Right lobe of liver (tissue), 6 donors: Measurements from ENCODE around the gene CKM. TPM values are rescaled to one million over a fixed set of nuclear protein-coding genes. Genes with fewer than 3 reads are reported as not detected.
A peak's percentile ranks its signal among the peaks of the same experiment; 100 is the strongest.

Experiments used
- ATAC-seq, 4 donors: fragments of 200-7000 bp; cut with Tn5 transposase; one replicate each; pipeline ENCODE4 v1.9.1; 2020; ENCODE audit warnings: mild to moderate bottlenecking in 4 of 4, moderate library complexity in 4 of 4
- DNase-seq, 3 donors: peaks; one replicate each; pipeline ENCODE4 v3.0.0-alpha.2; 2020
- H3K27ac ChIP-seq, 3 donors: fragments of 200-600 bp; one replicate each; pipeline ENCODE4 v1.8.0; 2022
- H3K27me3 ChIP-seq, 2 donors: fragments of 200-600 bp; one replicate each; pipeline ENCODE4 v1.8.0; 2022
- H3K36me3 ChIP-seq, 4 donors: fragments of 200-600 bp; sonication (generic) in 1 of 4; one replicate each; pipeline versions ENCODE4 v1.5.1 to v1.8.0; 2017 to 2022; ENCODE audit warnings: control low read depth in 1 of 4
- H3K4me1 ChIP-seq, 4 donors: fragments of 200-600 bp; sonication (generic) in 1 of 4; one replicate each; pipeline versions ENCODE4 v1.5.1 to v1.8.0; 2017 to 2022; ENCODE audit warnings: control low read depth in 1 of 4
- H3K4me3 ChIP-seq, 3 donors: fragments of 200-600 bp; one replicate each; pipeline ENCODE4 v1.8.0; 2022
- H3K9me3 ChIP-seq, 4 donors: fragments of 200-600 bp; sonication (generic) in 1 of 4; one replicate each; pipeline versions ENCODE4 v1.5.1 to v1.8.0; 2017 to 2022; ENCODE audit warnings: control low read depth in 1 of 4
- POLR2A ChIP-seq: fragments of 450-650 bp; IDR thresholded peaks from one replicate; pipeline ENCODE4 v1.6.1; 2017; ENCODE audit warnings: antibody characterized with exemption, mild to moderate bottlenecking
- WGBS: methylation state at CpG from one replicate; pipeline ENCODE4 v1.1.6; 2018; ENCODE audit warnings: low coverage, low lambda C conversion rate; ENCODE audit not compliant: insufficient coverage; ENCODE audit errors: missing lambda C conversion rate; 5-methylcytosine and 5-hydroxymethylcytosine counted together
- intact Hi-C, 2 donors: fragments of 100-400 bp; cut with DNase I; formaldehyde crosslinking; loops; one replicate each; pipeline versions ENCODE4 v1.11.2 to v1.14.1; 2022
- total RNA-seq, 6 experiments: library from RNA; depleted of rRNA in 2 of 6; stranded (reverse); fragments of >200 nt in 2 of 6; fragmentation: NEBNext Ultra II Directional in 3 of 6; extraction: Animal tissue kit (Norgen Biotek cat#: 25700) in 3 of 6; gene quantifications; one replicate each; pipeline versions ENCODE4 v1.1.0 to v1.2.4, GENCODE V29; 2016 to 2023
- TF ChIP-seq, protein P1 (sequence below), 4 donors: fragments of 200-600 bp in 3 of 4; fragments of 450-650 bp in 1 of 4; IDR thresholded peaks; one replicate each; pipeline versions ENCODE4 v1.5.1 to v1.8.0; 2016 to 2022; ENCODE audit warnings: antibody characterized with exemption in 4 of 4, mild to moderate bottlenecking in 2 of 4
- donor health status: DM: no; HTN: yes; CAD: no.
- donor health status: DM: no; HTN: no; CAD: no.
- donor health status: DM: no; HTN: no; CAD: no.
- donor health status: DM: no; HTN: yes; CAD: no.
- donor health status: DM: no; HTN: yes; CAD: no.

CKM gene
- total RNA-seq, 6 experiments from 2014 or later: 0.42 to 25.6 (median 1.1) TPM; not detected in 1

DNA sequence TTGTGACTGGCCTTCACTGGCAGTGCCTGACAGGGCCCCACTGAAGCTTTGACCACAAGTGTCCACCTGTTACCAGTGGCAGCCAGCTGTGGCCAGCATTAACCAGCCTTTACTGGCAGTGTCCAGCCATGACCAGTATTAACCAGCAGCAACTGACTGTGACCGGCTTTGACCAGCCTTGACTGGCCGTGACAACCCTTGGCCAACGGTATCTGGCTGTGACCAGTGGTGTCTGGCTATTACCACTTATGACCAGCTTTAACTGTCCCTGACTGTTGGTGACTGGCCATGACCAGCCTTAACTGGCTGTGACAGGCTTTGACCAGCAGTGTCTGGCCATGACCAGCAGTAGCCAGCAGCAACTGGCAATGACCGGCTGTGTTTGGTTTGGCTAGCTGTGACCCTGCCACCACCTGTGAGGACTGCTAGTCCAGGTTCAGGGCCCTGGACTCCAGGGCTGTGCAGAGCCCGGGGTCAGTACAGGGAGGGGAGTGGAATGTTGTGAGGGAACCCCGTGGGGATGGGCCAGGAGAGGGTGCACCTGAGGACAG lies 32.2 kb downstream of the CKM start:
- ATAC-seq (peak; percentile 68 to 88 (median 80)), DNase-seq (peak; percentile 75 to 94 (median 93))
- no peak for TF ChIP-seq POLR2A
- TF ChIP-seq, protein P1, sequence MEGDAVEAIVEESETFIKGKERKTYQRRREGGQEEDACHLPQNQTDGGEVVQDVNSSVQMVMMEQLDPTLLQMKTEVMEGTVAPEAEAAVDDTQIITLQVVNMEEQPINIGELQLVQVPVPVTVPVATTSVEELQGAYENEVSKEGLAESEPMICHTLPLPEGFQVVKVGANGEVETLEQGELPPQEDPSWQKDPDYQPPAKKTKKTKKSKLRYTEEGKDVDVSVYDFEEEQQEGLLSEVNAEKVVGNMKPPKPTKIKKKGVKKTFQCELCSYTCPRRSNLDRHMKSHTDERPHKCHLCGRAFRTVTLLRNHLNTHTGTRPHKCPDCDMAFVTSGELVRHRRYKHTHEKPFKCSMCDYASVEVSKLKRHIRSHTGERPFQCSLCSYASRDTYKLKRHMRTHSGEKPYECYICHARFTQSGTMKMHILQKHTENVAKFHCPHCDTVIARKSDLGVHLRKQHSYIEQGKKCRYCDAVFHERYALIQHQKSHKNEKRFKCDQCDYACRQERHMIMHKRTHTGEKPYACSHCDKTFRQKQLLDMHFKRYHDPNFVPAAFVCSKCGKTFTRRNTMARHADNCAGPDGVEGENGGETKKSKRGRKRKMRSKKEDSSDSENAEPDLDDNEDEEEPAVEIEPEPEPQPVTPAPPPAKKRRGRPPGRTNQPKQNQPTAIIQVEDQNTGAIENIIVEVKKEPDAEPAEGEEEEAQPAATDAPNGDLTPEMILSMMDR (IDR thresholded peaks at IDR 0.05): no peak
- Histone ChIP-seq H3K27me3 (no peaks in the 10 kb centered on the region), H3K9me3 (no peaks in the 10 kb centered on the region), H3K27ac (peak overlapping the region; percentile 88 to 99 (median 98)), H3K4me3 (no peak overlapping the region), H3K4me1 (peaks cover 0 to 69% (median 33%) of the 10 kb centered on the region in 4 donors), H3K36me3 (no peaks in the 10 kb centered on the region)
- WGBS: 31% methylated on average over 3 of the region's 6 CpGs
- intact Hi-C loops: no loop called here

DNA sequence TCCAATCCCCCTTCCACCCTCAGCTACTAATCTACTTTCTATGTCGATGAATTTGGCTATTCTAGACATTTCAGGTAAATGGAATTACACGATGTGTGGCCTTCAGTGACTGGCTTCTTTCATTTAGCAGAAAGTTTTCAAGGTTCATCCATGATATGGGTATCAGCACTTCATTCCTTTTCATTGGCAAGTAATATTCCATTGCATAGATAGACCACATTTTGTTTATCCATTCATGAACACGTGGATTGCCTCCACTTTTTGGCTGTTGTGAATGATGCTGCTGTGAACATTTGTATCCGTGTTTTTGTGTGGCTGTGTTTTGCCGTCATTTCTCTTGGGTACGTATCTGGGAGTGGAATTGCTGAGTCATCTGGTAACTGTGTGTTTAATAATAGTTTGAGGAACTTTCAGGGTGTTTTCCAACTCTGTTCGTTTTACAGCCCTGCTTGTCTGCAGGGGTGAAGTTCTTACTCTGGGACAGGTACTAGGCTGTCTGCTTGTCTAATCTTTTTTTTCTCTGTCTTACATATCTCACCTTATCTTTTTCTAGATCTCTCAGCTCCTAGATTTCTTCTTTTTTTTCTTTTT lies 39.1 kb downstream of the CKM start:
- Histone ChIP-seq H3K27ac (peak overlapping the region in 1 of 3 donors; percentile 62), H3K4me1 (peaks cover 0 to 31% (median 15%) of the 10 kb centered on the region in 4 donors), H3K36me3 (peaks cover 0 to 3% (median 0%) of the 10 kb centered on the region in 4 donors), H3K27me3 (no peaks in the 10 kb centered on the region), H3K4me3 (no peak overlapping the region), H3K9me3 (no peaks in the 10 kb centered on the region)
- intact Hi-C loops: no loop called here
- TF ChIP-seq, protein P1 (IDR thresholded peaks at IDR 0.05): no peak
- TF ChIP-seq POLR2A: no peak
- 62% methylated on average over 7 of the region's 7 CpGs for WGBS
- ATAC-seq (no peak), DNase-seq (no peak)

DNA sequence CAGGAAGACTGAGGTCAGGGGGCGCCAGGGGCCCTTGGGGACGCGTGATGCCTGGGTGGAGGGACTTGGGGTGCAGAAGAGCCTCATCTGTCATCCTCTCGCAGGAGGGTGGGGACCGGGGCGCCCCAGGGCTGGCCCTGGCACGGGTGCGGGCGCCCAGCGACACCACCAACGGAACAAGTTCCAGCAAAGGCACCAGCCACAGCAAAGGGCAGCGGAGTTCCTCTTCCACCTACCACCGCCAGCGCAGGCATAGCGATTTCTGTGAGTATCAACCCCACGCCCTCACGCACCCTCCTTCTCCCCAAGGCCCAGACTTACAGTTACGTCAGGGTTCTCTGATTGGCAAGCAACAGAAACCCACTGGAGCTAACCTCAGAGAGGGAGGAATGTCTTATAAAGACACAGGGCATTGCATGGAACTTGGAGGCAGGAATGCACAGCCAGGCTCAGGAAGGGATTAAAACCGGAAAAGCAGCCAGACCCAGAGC lies 42.2 kb downstream of the CKM start:
- no peak for DNase-seq
- Histone ChIP-seq H3K4me3 (no peak overlapping the region), H3K4me1 (peaks cover 0 to 23% (median 11%) of the 10 kb centered on the region in 4 donors), H3K9me3 (no peaks in the 10 kb centered on the region), H3K27ac (peak overlapping the region; percentile 72 to 85 (median 80)), H3K27me3 (no peaks in the 10 kb centered on the region), H3K36me3 (peaks cover 0 to 4% (median 0%) of the 10 kb centered on the region in 4 donors)
- TF ChIP-seq POLR2A: peak; percentile 9
- TF ChIP-seq, protein P1 (IDR thresholded peaks at IDR 0.05): no peak
- ATAC-seq: peak; percentile 19 to 61 (median 44)
- 27% methylated on average over 2 of the region's 19 CpGs for WGBS
- intact Hi-C loops: no loop called here

DNA sequence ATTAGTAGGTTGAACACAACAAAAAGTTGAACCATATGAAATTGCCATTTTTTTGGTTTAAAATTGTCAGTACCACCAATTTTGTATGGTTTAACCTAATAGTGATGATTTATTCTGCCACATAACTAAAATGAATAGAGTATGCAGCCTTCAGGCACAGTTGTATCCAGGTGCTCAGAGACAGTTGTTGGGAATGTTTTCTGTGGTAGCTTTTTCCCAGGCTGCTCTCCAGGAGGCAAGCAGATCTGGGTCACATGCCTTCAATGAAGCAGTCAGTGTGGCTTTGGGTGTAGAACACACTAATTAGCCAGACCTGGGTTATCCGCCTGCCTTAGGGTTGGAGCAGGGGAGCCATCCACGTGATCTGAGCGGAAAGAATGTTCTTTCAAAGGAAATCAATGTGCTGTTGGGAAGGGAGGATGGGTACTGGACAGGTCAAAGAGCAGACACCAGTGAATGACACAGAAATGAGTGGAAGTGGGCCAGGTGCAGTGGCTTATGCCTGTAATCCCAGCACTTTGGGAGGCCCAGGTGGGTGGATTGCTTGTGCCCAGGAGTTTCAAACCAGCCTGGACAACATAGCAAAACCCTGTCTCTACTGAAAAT lies 43.0 kb downstream of the CKM start:
- WGBS: 22% methylated on average over 3 of the region's 3 CpGs
- peaks cover 0 to 4% (median 0%) of the 10 kb centered on the region in 4 donors for H3K36me3 ChIP-seq
- DNase-seq: peak; percentile 72 to 92 (median 77)

More for the DNA sequence above, 43.0 kb downstream of the CKM start:
- peak; percentile 83 to 88 (median 87) for ATAC-seq
- H3K27me3 ChIP-seq: no peaks in the 10 kb centered on the region
- H3K4me1 ChIP-seq: peaks cover 0 to 24% (median 11%) of the 10 kb centered on the region in 4 donors
- H3K27ac ChIP-seq: peak overlapping the region; percentile 72 to 85 (median 80)
- H3K4me3 ChIP-seq: no peak overlapping the region
- no peaks in the 10 kb centered on the region for H3K9me3 ChIP-seq
- intact Hi-C loops: no loop called here
- TF ChIP-seq, protein P1 (IDR thresholded peaks at IDR 0.05): no peak
- peak; percentile 52 for TF ChIP-seq POLR2A
